Smooth muscle cell (in vitro differentiated cells): ENCODE measurements around the gene LBP. TPM values are rescaled to one million over a fixed set of nuclear protein-coding genes. Genes with fewer than 3 reads are reported as not detected.
"Not testable (repeated sequence)": the region's sequence is repeated elsewhere in the genome, so short reads cannot be mapped to it uniquely, and the experiment has no call there.

Experiments
- DNase-seq: peaks from one replicate; lab custom pipeline; 2025; ENCODE audit not compliant: unreplicated experiment; lab: John Stamatoyannopoulos, UW
- H2AFZ ChIP-seq: fragments of 200-600 bp; sonication (generic); 2 replicates; pipeline ENCODE4 v1.6.0; 2016; ENCODE audit warnings: antibody characterized with exemption, low read depth, mild to moderate bottlenecking
- H3F3A ChIP-seq: fragments of 200-600 bp; sonication (generic); 2 replicates; pipeline ENCODE4 v1.6.0; 2017; ENCODE audit warnings: antibody characterized with exemption, low read depth
- H3K27ac ChIP-seq: fragments of 200-600 bp; sonication (generic); 2 replicates; pipeline ENCODE4 v1.5.1; 2016; ENCODE audit warnings: low read depth, mild to moderate bottlenecking
- H3K27me3 ChIP-seq: fragments of 200-600 bp; sonication (generic); 2 replicates; pipeline ENCODE4 v1.6.1; 2016; ENCODE audit warnings: low read depth, mild to moderate bottlenecking
- H3K36me3 ChIP-seq: fragments of 200-600 bp; sonication (generic); 2 replicates; pipeline ENCODE4 v1.5.1; 2016; ENCODE audit warnings: low read depth
- H3K4me1 ChIP-seq: fragments of 200-600 bp; sonication (generic); 2 replicates; pipeline ENCODE4 v1.5.1; 2016; ENCODE audit warnings: low read depth
- H3K4me2 ChIP-seq: fragments of 200-600 bp; sonication (generic); 2 replicates; pipeline ENCODE4 v1.6.0; 2016; ENCODE audit warnings: mild to moderate bottlenecking
- H3K4me3 ChIP-seq: fragments of 200-600 bp; sonication (generic); 2 replicates; pipeline ENCODE4 v1.5.1; 2016; ENCODE audit warnings: mild to moderate bottlenecking
- H3K79me2 ChIP-seq: fragments of 200-600 bp; sonication (generic); 2 replicates; pipeline ENCODE4 v1.6.0; 2016; ENCODE audit warnings: low read depth, mild to moderate bottlenecking
- H3K9ac ChIP-seq: fragments of 200-600 bp; sonication (generic); 2 replicates; pipeline ENCODE4 v1.6.0; 2016; ENCODE audit warnings: low read depth
- H3K9me3 ChIP-seq: fragments of 200-600 bp; sonication (generic); replicated peaks from 2 replicates; pipeline ENCODE4 v1.5.1; 2016; ENCODE audit warnings: low read depth
- H4K20me1 ChIP-seq: fragments of 200-600 bp; sonication (generic); 2 replicates; pipeline ENCODE4 v1.6.0; 2016; ENCODE audit warnings: low read depth
- CTCF ChIP-seq: fragments of 200-600 bp; sonication (generic); IDR thresholded peaks from 2 replicates; pipeline ENCODE4 v1.5.1; 2017; ENCODE audit warnings: borderline replicate concordance, mild to moderate bottlenecking, antibody characterized with exemption; ENCODE audit not compliant: insufficient read depth, poor library complexity, severe bottlenecking
- WGBS: methylation state at CpG from one replicate; pipeline ENCODE4 v1.1.7; 2016; ENCODE audit warnings: low lambda C conversion rate; 5-methylcytosine and 5-hydroxymethylcytosine counted together
- polyA plus RNA-seq: library from polyadenylated mRNA; unstranded; fragments of >200 nt; fragmentation: Nextera tagmentation; extraction: Ambion mirVana; gene quantifications from 2 replicates; pipeline ENCODE4 v1.2.1, GENCODE V29; 2016
- total RNA-seq: library from RNA; depleted of rRNA; stranded (reverse); fragments of >200 nt; gene quantifications from 2 replicates; pipeline ENCODE4 v1.2.3, GENCODE V29; 2014

LBP gene
- total and polyA plus RNA-seq, 2 experiments from 2014 or later = not detected

GRCh38 chr20:38404016-38404415 is 57.7 kb downstream of the LBP start:
- Histone ChIP-seq H4K20me1 (no peaks in the 10 kb centered on the region), H3K27ac (no peak overlapping the region), H3K9me3 (no peaks in the 10 kb centered on the region), H3K4me3 (no peak overlapping the region), H3K27me3 (no peaks in the 10 kb centered on the region), H3K4me1 (no peaks in the 10 kb centered on the region), H3K36me3 (no peaks in the 10 kb centered on the region), H3K9ac (no peak overlapping the region), H3K79me2 (no peaks in the 10 kb centered on the region), H2AFZ (no peak overlapping the region), H3K4me2 (no peak overlapping the region), H3F3A (no peaks in the 10 kb centered on the region)
- no peak for DNase-seq
- TF ChIP-seq CTCF = no peak

- Histone ChIP-seq H4K20me1 (no peaks in the 10 kb centered on the region), H3K36me3 (no peaks in the 10 kb centered on the region), H3K4me3 (no peak overlapping the region), H3K27ac (no peak overlapping the region), H3K79me2 (no peaks in the 10 kb centered on the region), H3K27me3 (no peaks in the 10 kb centered on the region), H3K4me2 (no peak overlapping the region), H3K9ac (no peak overlapping the region), H3K9me3 (no peaks in the 10 kb centered on the region), H2AFZ (no peak overlapping the region), H3K4me1 (no peaks in the 10 kb centered on the region), H3F3A (no peaks in the 10 kb centered on the region)
- WGBS = 86% methylated on average over 2 of the region's 2 CpGs
- DNase-seq = no peak
- TF ChIP-seq CTCF = no peak
Observed at GRCh38 chr20:38405132-38405531, 58.9 kb downstream of the LBP start.

- no peaks in the 10 kb centered on the region for H3K27me3 ChIP-seq
- no peak overlapping the region for H3K4me3 ChIP-seq
- 97% methylated on average over 5 of the region's 5 CpGs for WGBS
- no peaks in the 10 kb centered on the region for H3K79me2 ChIP-seq
- H3K27ac ChIP-seq = no peak overlapping the region
- no peak overlapping the region for H3K9ac ChIP-seq
- TF ChIP-seq CTCF = no peak
- no peaks in the 10 kb centered on the region for H3K36me3 ChIP-seq
- no peaks in the 10 kb centered on the region for H4K20me1 ChIP-seq
- no peak overlapping the region for H3K4me2 ChIP-seq
- no peak for DNase-seq
- H3F3A ChIP-seq = no peaks in the 10 kb centered on the region
- H3K9me3 ChIP-seq = no peaks in the 10 kb centered on the region
- no peaks in the 10 kb centered on the region for H3K4me1 ChIP-seq
- H2AFZ ChIP-seq = no peak overlapping the region
Observed at GRCh38 chr20:38406476-38406875, 60.2 kb downstream of the LBP start.

GRCh38 chr20:38407321-38407720 is 61.0 kb downstream of the LBP start:
- WGBS = 100% methylated on average over 11 of the region's 29 CpGs
- no peak for TF ChIP-seq CTCF
- DNase-seq = no peak

GRCh38 chr20:38407822-38408221 is 61.5 kb downstream of the LBP start:
- 97% methylated on average over 9 of the region's 9 CpGs for WGBS
- H3K9ac ChIP-seq, H3K27me3 ChIP-seq, H3K36me3 ChIP-seq, H4K20me1 ChIP-seq, H3K9me3 ChIP-seq, H3K27ac ChIP-seq, DNase-seq, H3K4me3 ChIP-seq, H3K4me2 ChIP-seq, H3K4me1 ChIP-seq, H3K79me2 ChIP-seq, H2AFZ ChIP-seq, H3F3A ChIP-seq: not testable (repeated sequence)

More at GRCh38 chr20:38407321-38407720, 61.0 kb downstream of the LBP start:
- no peak overlapping the region for H3K9ac ChIP-seq
- H3K36me3 ChIP-seq = peaks cover 2% of the 10 kb centered on the region
- no peaks in the 10 kb centered on the region for H4K20me1 ChIP-seq
- H3K4me2 ChIP-seq = no peak overlapping the region
- H3K27me3 ChIP-seq = no peaks in the 10 kb centered on the region
- no peak overlapping the region for H3K27ac ChIP-seq
- no peak overlapping the region for H3K4me3 ChIP-seq
- no peaks in the 10 kb centered on the region for H3K79me2 ChIP-seq
- H2AFZ ChIP-seq = no peak overlapping the region
- H3K4me1 ChIP-seq = no peaks in the 10 kb centered on the region
- no peaks in the 10 kb centered on the region for H3K9me3 ChIP-seq
- H3F3A ChIP-seq = no peaks in the 10 kb centered on the region
